K562 (cell line): ENCODE results near the gene CELA3B. TPM values are rescaled to one million over a fixed set of nuclear protein-coding genes. Genes with fewer than 3 reads are reported as not detected.
"Not testable (repeated sequence)": the region's sequence is repeated elsewhere in the genome, so short reads cannot be mapped to it uniquely, and the experiment has no call there.

Experiments used
- ARID1B ChIP-seq: fragments of 450-650 bp; IDR thresholded peaks from 2 replicates; pipeline ENCODE4 v1.6.1; 2016; ENCODE audit warnings: antibody characterized with exemption, mild to moderate bottlenecking, inconsistent platforms
- ATF1 ChIP-seq, 2 experiments: fragments of 450-650 bp in 1 of 2; IDR thresholded peaks; 2 replicates each; pipeline ENCODE4 v1.6.1; 2016; ENCODE audit warnings: missing compliant biosample characterization in 1 of 2, missing genetic modification characterization in 1 of 2
- BHLHE40 ChIP-seq: IDR thresholded peaks from 2 replicates; pipeline ENCODE4 v1.6.1; 2011; ENCODE audit warnings: low read length, improper control_type of control experiment
- CXXC5 ChIP-seq: fragments of 250-450 bp; sonication (Bioruptor Pico); IDR thresholded peaks from 2 replicates; pipeline ENCODE4 v1.8.0; 2022; ENCODE audit warnings: inconsistent platforms, mild to moderate bottlenecking, moderate library complexity
- EP300 ChIP-seq: IDR thresholded peaks from 2 replicates; pipeline ENCODE4 v1.6.1; 2012; ENCODE audit warnings: low read length, improper control_type of control experiment
- FOXK2 ChIP-seq, 2 experiments: fragments of 450-650 bp; IDR thresholded peaks in 1 of 2; conservative IDR thresholded peaks in 1 of 2; 2 replicates each; pipeline ENCODE4 v1.6.1; 2016; ENCODE audit warnings: low read depth in 2 of 2, mild to moderate bottlenecking in 1 of 2
- JUND ChIP-seq, 2 experiments: IDR thresholded peaks; 2 replicates in 1 of 2; 3 replicates in 1 of 2; pipeline ENCODE4 v1.6.1; 2011; ENCODE audit warnings: borderline replicate concordance in 2 of 2, low read depth in 2 of 2, low read length in 2 of 2, improper control_type of control experiment in 1 of 2, missing biosample characterization in 1 of 2, missing genetic modification characterization in 1 of 2, missing genetic modification reagents in 1 of 2
- KDM1A ChIP-seq, 2 experiments: fragments of 450-650 bp; IDR thresholded peaks; 2 replicates each; pipeline ENCODE4 v1.6.1; 2016; ENCODE audit warnings: mild to moderate bottlenecking in 2 of 2
- NBN ChIP-seq: fragments of 450-650 bp; IDR thresholded peaks from 2 replicates; pipeline ENCODE4 v1.6.1; 2016; ENCODE audit warnings: low read depth, mild to moderate bottlenecking
- NCOR1 ChIP-seq: fragments of 450-650 bp; IDR thresholded peaks from 2 replicates; pipeline ENCODE4 v1.6.1; 2016; ENCODE audit warnings: mild to moderate bottlenecking, moderate library complexity
- NUFIP1 ChIP-seq: fragments of 450-650 bp; IDR thresholded peaks from 2 replicates; pipeline ENCODE4 v1.6.1; 2018; ENCODE audit not compliant: partially characterized antibody
- POLR2AphosphoS5 ChIP-seq: IDR thresholded peaks from 2 replicates; pipeline ENCODE4 v1.6.1; 2011; ENCODE audit warnings: mild to moderate bottlenecking, low read depth, low read length, moderate library complexity; ENCODE audit not compliant: control insufficient read depth, insufficient read depth
- SMAD4 ChIP-seq: fragments of 250-450 bp; sonication (Bioruptor Pico); conservative IDR thresholded peaks from 2 replicates; pipeline ENCODE4 v1.8.0; 2021; ENCODE audit warnings: inconsistent platforms, mild to moderate bottlenecking, moderate library complexity
- SMARCC2 ChIP-seq: fragments of 450-650 bp; IDR thresholded peaks from 2 replicates; pipeline ENCODE4 v1.6.1; 2017; ENCODE audit warnings: antibody characterized with exemption, moderate library complexity, mild to moderate bottlenecking, low read depth
- SMARCE1 ChIP-seq: fragments of 450-650 bp; IDR thresholded peaks from 2 replicates; pipeline ENCODE4 v1.7.1; 2016; ENCODE audit warnings: mild to moderate bottlenecking
- polyA plus RNA-seq, 8 experiments: library from polyadenylated mRNA; depleted of rRNA in 4 of 8; stranded (reverse) in 5 of 8; unstranded in 3 of 8; fragments of >200 nt; fragmentation: Nextera tagmentation in 2 of 8; fragmentation: Illumina TruSeq in 1 of 8; extraction: Ambion mirVana in 2 of 8; extraction: Trizol in 1 of 8; gene quantifications; 2 replicates each; pipeline versions ENCODE4 v1.2.1 to v1.2.3, GENCODE V29; 2011 to 2014; ENCODE audit warnings: inconsistent platforms in 1 of 8, missing spikeins in 1 of 8
- total RNA-seq, 7 experiments: library from RNA; depleted of rRNA in 6 of 7; stranded (reverse); fragments of >200 nt in 6 of 7; fragmentation: Illumina TruSeq in 2 of 7; extraction: Trizol in 2 of 7; gene quantifications; 2 replicates each; pipeline versions ENCODE4 v1.2.1 to v1.2.3, GENCODE V29; 2011 to 2021; ENCODE audit warnings: low replicate concordance in 1 of 7
- TF ChIP-seq, protein P1 (sequence below): fragments of 200-800 bp; sonication (Bioruptor generic); IDR thresholded peaks from 2 replicates; pipeline ENCODE4 v1.6.1; 2017; ENCODE audit warnings: missing genetic modification characterization, missing compliant biosample characterization
- TF ChIP-seq, protein P2 (sequence below): fragments of 450-650 bp; formaldehyde crosslinking; IDR thresholded peaks from 2 replicates; pipeline ENCODE4 v1.4.0; 2020; ENCODE audit warnings: mild to moderate bottlenecking, mixed read lengths
- TF ChIP-seq, protein P3 (sequence below): sonication (generic); IDR thresholded peaks from 2 replicates; pipeline ENCODE4 v1.6.1; 2016
- TF ChIP-seq, protein P4 (sequence below), 2 experiments: fragments of 450-650 bp; conservative IDR thresholded peaks; 2 replicates each; pipeline ENCODE4 v1.6.1; 2017; ENCODE audit warnings: mild to moderate bottlenecking in 2 of 2, moderate library complexity in 2 of 2

CELA3B gene
- total and polyA plus RNA-seq, 9 of the 15 experiments (the other 6 are each of a cell fraction or from before 2014, with no cell fraction given) = 3.1 TPM; not detected in 8

DNA sequence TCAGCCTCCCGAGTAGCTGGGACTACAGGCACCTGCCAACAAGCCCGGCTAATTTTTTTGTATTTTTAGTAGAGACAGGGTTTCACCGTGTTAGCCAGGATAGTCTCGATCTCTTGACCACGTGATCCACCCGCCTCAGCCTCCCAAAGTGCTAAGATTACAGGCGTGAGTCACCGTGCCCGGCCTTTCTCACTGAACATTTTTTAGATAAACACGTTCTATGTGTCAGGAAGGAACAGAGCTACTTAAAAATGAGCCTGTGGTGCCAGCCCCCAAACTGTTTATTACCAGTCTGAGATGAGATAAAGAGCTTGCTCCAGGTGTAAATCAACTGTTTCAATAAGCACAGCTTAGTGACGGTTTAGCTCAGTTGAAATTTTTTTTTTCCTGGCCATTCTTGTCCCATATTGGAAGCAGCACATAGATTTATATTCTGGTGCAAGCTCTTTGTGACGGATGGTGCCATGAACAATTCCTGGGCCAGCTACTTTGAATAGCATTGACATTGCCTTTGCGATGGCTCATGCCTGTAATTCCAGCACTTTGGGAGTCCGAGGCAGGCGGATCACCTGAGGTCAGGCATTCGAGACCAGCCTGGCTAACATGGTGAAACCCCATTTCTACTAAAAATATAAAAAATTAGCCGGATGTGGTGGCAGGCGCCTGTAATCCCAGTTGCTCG is 33.7 kb upstream of the CELA3B start (continued):
- TF ChIP-seq, protein P1, sequence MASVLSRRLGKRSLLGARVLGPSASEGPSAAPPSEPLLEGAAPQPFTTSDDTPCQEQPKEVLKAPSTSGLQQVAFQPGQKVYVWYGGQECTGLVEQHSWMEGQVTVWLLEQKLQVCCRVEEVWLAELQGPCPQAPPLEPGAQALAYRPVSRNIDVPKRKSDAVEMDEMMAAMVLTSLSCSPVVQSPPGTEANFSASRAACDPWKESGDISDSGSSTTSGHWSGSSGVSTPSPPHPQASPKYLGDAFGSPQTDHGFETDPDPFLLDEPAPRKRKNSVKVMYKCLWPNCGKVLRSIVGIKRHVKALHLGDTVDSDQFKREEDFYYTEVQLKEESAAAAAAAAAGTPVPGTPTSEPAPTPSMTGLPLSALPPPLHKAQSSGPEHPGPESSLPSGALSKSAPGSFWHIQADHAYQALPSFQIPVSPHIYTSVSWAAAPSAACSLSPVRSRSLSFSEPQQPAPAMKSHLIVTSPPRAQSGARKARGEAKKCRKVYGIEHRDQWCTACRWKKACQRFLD (CRISPR knock-in tag) = peak; percentile 80; the same call in 1 of the 2 replicates
- TF ChIP-seq CXXC5 (CRISPR knock-in tag) (peak; percentile 55), ATF1 (tag; IDR thresholded peaks at IDR 0.05) (peak; percentile 32), NBN (0 out of 2 replicates have a peak, but pooled peaks have one; percentile 29), KDM1A (IDR thresholded peaks at IDR 0.05) (peak; percentile 75 to 77), NUFIP1 (peak; percentile 28), BHLHE40 (peak; percentile 66; the same call in 1 of the 2 replicates), SMAD4 (CRISPR knock-in tag) (0 out of 2 replicates have a peak, but pooled peaks have one; percentile 50), NCOR1 (peak; percentile 47; the same call in 1 of the 2 replicates), ARID1B (peak; percentile 86), SMARCE1 (peak; percentile 87; the same call in 1 of the 2 replicates), FOXK2 (conservative IDR thresholded peaks at IDR 0.05 in 1 of 2, IDR thresholded peaks at IDR 0.05 in 1 of 2; ENCODE audit: low read depth in 2 of 2) (peak; percentile 46 to 69; a peak in 2 of 4 replicates), EP300 (peak; percentile 27; the same call in 1 of the 2 replicates), JUND (IDR thresholded peaks at IDR 0.05; ENCODE audit: borderline replicate concordance, low read depth, low read length) (peak; percentile 89), JUND (tag; IDR thresholded peaks at IDR 0.05; ENCODE audit: borderline replicate concordance, low read depth, low read length) (peak; percentile 79; the same call in 2 of the 3 replicates), POLR2AphosphoS5 (0 out of 2 replicates have a peak, but pooled peaks have one; percentile 42), SMARCC2 (peak; percentile 86)
- not testable (repeated sequence) for TF ChIP-seq ATF1 (CRISPR knock-in tag; IDR thresholded peaks at IDR 0.05)
- TF ChIP-seq, protein P2, sequence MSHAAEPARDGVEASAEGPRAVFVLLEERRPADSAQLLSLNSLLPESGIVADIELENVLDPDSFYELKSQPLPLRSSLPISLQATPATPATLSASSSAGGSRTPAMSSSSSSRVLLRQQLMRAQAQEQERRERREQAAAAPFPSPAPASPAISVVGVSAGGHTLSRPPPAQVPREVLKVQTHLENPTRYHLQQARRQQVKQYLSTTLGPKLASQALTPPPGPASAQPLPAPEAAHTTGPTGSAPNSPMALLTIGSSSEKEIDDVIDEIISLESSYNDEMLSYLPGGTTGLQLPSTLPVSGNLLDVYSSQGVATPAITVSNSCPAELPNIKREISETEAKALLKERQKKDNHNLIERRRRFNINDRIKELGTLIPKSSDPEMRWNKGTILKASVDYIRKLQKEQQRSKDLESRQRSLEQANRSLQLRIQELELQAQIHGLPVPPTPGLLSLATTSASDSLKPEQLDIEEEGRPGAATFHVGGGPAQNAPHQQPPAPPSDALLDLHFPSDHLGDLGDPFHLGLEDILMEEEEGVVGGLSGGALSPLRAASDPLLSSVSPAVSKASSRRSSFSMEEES (CRISPR knock-in tag) = peak; percentile 96
- TF ChIP-seq, protein P3, sequence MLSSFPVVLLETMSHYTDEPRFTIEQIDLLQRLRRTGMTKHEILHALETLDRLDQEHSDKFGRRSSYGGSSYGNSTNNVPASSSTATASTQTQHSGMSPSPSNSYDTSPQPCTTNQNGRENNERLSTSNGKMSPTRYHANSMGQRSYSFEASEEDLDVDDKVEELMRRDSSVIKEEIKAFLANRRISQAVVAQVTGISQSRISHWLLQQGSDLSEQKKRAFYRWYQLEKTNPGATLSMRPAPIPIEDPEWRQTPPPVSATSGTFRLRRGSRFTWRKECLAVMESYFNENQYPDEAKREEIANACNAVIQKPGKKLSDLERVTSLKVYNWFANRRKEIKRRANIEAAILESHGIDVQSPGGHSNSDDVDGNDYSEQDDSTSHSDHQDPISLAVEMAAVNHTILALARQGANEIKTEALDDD = peak; percentile 37; the same call in 1 of the 2 replicates
- TF ChIP-seq, protein P4, sequence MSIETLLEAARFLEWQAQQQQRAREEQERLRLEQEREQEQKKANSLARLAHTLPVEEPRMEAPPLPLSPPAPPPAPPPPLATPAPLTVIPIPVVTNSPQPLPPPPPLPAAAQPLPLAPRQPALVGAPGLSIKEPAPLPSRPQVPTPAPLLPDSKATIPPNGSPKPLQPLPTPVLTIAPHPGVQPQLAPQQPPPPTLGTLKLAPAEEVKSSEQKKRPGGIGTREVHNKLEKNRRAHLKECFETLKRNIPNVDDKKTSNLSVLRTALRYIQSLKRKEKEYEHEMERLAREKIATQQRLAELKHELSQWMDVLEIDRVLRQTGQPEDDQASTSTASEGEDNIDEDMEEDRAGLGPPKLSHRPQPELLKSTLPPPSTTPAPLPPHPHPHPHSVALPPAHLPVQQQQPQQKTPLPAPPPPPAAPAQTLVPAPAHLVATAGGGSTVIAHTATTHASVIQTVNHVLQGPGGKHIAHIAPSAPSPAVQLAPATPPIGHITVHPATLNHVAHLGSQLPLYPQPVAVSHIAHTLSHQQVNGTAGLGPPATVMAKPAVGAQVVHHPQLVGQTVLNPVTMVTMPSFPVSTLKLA (conservative IDR thresholded peaks at IDR 0.05) = peak; percentile 24 to 73; a peak in 2 of 4 replicates
